Aorta (tissue), 5 donors: ENCODE results near the gene ITPR3. TPM values are rescaled to one million over a fixed set of nuclear protein-coding genes. Genes with fewer than 3 reads are reported as not detected.
A peak's percentile ranks its signal among the peaks of the same experiment; 100 is the strongest.

Source experiments
- ATAC-seq: fragments of 200-7000 bp; cut with Tn5 transposase; one replicate; pipeline ENCODE4 v1.9.1; 2022; ENCODE audit warnings: moderate library complexity; ENCODE audit not compliant: low FRiP score
- DNase-seq, 2 donors: peaks; one replicate each; pipeline ENCODE4 v3.0.0-alpha.2; 2020
- H3K27ac ChIP-seq, 2 donors: one replicate each; pipeline ENCODE4 v1.5.1; 2013; ENCODE audit warnings: low read length in 2 of 2, mild to moderate bottlenecking in 2 of 2, moderate library complexity in 2 of 2, control low read depth in 1 of 2, inconsistent platforms in 1 of 2, low read depth in 1 of 2
- H3K27me3 ChIP-seq, 2 donors: one replicate each; pipeline ENCODE4 v1.6.1; 2013; ENCODE audit warnings: control low read depth in 1 of 2, low read length in 1 of 2, mild to moderate bottlenecking in 1 of 2, moderate library complexity in 1 of 2; ENCODE audit not compliant: insufficient read depth in 2 of 2, control insufficient read depth in 1 of 2
- H3K36me3 ChIP-seq, 2 donors: one replicate each; pipeline ENCODE4 v1.6.1; 2013; ENCODE audit warnings: control low read depth in 1 of 2, low read length in 1 of 2, mild to moderate bottlenecking in 1 of 2; ENCODE audit not compliant: insufficient read depth in 2 of 2, control insufficient read depth in 1 of 2
- H3K4me1 ChIP-seq, 2 donors: one replicate each; pipeline ENCODE4 v1.6.1; 2013; ENCODE audit warnings: low read length in 2 of 2, control low read depth in 1 of 2, mild to moderate bottlenecking in 1 of 2, moderate library complexity in 1 of 2; ENCODE audit not compliant: insufficient read depth in 2 of 2, control insufficient read depth in 1 of 2
- H3K4me3 ChIP-seq, 2 donors: one replicate each; pipeline ENCODE4 v1.5.1; 2013; ENCODE audit warnings: low read length in 2 of 2, control low read depth in 1 of 2, mild to moderate bottlenecking in 1 of 2
- H3K9me3 ChIP-seq: one replicate; pipeline ENCODE4 v1.6.1; 2013; ENCODE audit warnings: mild to moderate bottlenecking, low read length; ENCODE audit not compliant: control insufficient read depth
- WGBS, 2 donors: extraction: QIAGEN DNeasy Blood & Tissue Kit; methylation state at CpG; one replicate each; pipeline ENCODE4 v1.1.7; 2013; 5-methylcytosine and 5-hydroxymethylcytosine counted together
- intact Hi-C, 2 donors: fragments of 100-400 bp; cut with DNase I; formaldehyde crosslinking; loops; one replicate each; pipeline versions ENCODE4 v1.14.2 to v1.15.0; 2022
- microRNA-seq, 2 donors: library from miRNA; unstranded; fragments of <30 nt; microRNA quantifications; one replicate each; pipeline ENCODE4 v1.2.0, GENCODE V29; 2020
- polyA plus RNA-seq, 2 donors: library from polyadenylated mRNA; stranded (reverse); fragments of 200-250 nt; gene quantifications; one replicate each; pipeline ENCODE4 v1.2.3, GENCODE V29; 2013
- total RNA-seq, 2 donors: library from RNA; stranded (reverse); fragmentation: NEBNext Ultra II Directional; extraction: Animal tissue kit (Norgen Biotek cat#: 25700); gene quantifications; one replicate each; pipeline ENCODE4 v1.2.1, GENCODE V29; 2021
- donor health status: healthy with polysubstance abuse.
- donor health status: Bipolar disorder and iron deficiency.
- donor health status: DM: no; HTN: no; CAD: no.
- donor health status: DM: no; HTN: no; CAD: no.
- donor health status: DM: yes; HTN: yes; CAD: no.

ITPR3 gene
- total and polyA plus RNA-seq, 4 donors: 4.6 to 28.8 (median 9.5) TPM

DNA sequence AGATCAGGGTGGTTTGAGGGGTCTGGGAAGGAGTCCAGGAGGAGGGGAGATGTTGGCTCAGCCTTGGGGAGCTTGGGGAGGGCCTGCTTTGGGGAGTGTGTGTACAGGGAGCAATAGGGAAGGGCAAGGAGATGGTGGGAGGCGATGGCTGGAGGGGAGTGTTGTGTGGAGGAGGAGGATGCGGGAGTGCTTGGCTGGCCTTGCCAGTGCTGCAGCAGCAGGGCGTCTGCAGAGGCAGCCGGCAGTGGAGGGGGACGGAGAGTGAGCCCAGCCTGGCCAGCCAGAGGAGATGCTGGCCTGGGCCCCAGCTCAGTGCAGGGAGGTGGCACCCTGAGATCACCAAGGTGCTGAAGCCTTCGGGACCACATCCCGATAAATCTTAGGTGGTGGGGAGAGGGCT lies 121.7 kb downstream of the ITPR3 start:
- no peaks in the 10 kb centered on the region for H3K27me3 ChIP-seq
- no peaks in the 10 kb centered on the region for H3K36me3 ChIP-seq
- ATAC-seq (no peak), DNase-seq (no peak)
- H3K27ac ChIP-seq: no peak overlapping the region
- intact Hi-C loops: loop anchor here in 1 of 2 donors (5.0 kb wide), 1 partner anchor 409 kb away; no protein-coding TSS in a partner anchor
- H3K9me3 ChIP-seq: no peaks in the 10 kb centered on the region
- no peak overlapping the region for H3K4me3 ChIP-seq
- no peaks in the 10 kb centered on the region for H3K4me1 ChIP-seq
- WGBS, 2 donors: 39 to 40% methylated on average over 7 of the region's 7 CpGs

DNA sequence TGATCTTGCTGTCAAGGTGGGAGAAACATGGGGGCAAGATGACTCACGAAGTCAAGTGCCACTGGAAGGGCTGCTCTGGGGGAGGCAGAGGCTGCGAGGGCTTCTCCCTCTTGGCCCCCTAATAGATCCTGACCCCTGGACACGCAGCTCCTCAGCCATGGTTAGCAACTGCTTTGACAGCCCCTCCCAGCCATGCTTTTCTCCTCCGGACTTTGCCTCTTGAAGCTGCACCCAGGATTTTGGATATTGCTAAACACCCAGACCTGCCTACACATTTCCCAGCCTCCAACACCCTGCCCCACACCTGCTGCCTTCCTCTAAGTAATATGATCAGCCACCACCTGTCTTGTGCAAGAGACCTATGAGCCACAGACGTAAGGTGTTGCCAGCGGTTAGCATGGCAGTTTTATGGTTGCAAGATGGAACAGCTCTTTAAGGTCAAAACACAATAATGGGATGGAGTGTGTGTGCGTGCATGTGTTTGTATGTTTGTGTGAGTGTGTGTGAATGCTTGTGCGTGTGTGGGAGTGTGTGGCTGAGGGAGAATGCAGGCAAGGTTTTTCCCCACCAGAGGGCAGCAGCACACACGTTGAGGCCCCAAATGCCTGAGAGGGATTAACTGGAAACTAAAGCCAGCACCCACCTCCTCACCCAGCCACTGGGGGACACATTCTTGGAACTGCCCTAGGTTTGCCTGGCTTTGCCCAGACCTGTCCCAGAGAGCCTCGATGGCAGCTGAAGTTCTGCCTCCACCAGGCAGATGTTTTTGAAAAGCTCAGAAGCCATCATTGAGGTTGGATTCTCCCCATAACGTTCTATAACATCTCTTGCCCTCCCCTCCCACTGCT lies 123.1 kb downstream of the ITPR3 start:
- Histone ChIP-seq H3K9me3 (no peaks in the 10 kb centered on the region), H3K36me3 (no peaks in the 10 kb centered on the region), H3K27me3 (no peaks in the 10 kb centered on the region), H3K4me1 (no peaks in the 10 kb centered on the region), H3K27ac (no peak overlapping the region), H3K4me3 (no peak overlapping the region)
- 33 to 35% methylated on average over 11 of the region's 11 CpGs for WGBS, 2 donors
- DNase-seq (peak; percentile 70 to 90), ATAC-seq (peak; percentile 74)
- intact Hi-C loops: loop anchor here in 1 of 2 donors (5.0 kb wide), 1 partner anchor 408 kb away; no protein-coding TSS in a partner anchor

DNA sequence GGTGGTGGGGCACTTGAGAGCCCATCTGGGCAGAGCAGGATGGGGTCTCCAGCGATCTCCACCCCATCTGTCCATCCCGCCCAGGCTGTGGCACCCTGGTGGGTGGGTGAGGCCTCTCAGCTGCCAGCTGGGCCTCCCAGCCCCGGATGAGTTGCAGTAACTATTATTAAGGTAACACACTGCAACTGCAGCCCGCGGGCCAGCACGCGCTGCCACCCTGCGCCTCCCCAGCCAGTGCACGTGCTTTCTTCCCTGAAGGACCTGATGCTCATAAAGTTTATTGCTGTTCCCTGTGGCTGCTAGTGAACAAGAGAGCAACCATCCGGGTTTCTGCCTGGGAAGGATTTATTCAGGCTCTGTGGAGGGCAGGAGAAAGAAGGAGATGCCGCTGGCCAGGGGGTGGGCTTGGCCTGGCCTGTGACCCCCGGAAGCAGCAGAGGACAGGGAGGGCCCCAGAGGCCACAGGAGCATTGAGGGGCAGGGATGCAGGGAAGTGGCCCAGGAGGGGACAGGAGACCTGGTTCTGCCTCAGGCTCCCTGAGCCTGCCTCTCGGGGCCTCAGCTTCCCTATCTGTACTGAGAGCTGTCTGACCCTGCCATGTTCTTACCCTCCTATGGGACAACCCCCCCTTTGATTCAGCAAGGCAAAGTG lies 123.9 kb downstream of the ITPR3 start:
- Histone ChIP-seq H3K4me3 (no peak overlapping the region), H3K36me3 (no peaks in the 10 kb centered on the region), H3K27ac (no peak overlapping the region), H3K4me1 (no peaks in the 10 kb centered on the region), H3K9me3 (no peaks in the 10 kb centered on the region), H3K27me3 (no peaks in the 10 kb centered on the region)
- DNase-seq (no peak), ATAC-seq (no peak)
- 66 to 68% methylated on average over 13 of the region's 13 CpGs for WGBS, 2 donors
- intact Hi-C loops: loop anchor here in 1 of 2 donors (5.0 kb wide), 1 partner anchor 407 kb away; no protein-coding TSS in a partner anchor

DNA sequence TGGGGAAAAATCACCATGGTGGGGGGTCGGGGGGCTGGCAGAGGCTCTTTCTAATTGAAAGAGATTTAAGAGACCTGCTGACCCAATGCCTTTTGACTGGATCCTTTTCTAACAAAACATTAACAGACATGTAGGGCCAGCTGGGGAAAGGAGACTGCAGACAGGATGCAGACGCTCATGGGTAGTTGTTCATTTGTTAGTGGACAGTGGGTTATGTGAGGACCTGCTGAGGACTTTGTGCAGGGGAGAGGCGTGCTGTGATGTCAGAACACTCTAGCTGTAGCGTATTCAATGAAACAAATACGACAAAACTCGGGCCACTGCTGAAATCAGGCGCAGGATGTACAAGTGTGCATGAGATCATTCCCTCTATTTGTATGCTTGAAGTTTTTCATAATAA lies 124.4 kb downstream of the ITPR3 start:
- H3K4me1 ChIP-seq: no peaks in the 10 kb centered on the region
- no peak overlapping the region for H3K4me3 ChIP-seq
- intact Hi-C loops: no loop called here
- 86 to 88% methylated on average over 7 of the region's 7 CpGs for WGBS, 2 donors
- no peaks in the 10 kb centered on the region for H3K9me3 ChIP-seq
- DNase-seq (no peak), ATAC-seq (no peak)
- H3K36me3 ChIP-seq: no peaks in the 10 kb centered on the region
- H3K27ac ChIP-seq: no peak overlapping the region
- no peaks in the 10 kb centered on the region for H3K27me3 ChIP-seq

Small RNAs within 50 kb of the gene (microRNA-seq; reads per million reads assigned to microRNA genes)
- 0.99 to 1.2 reads per million in 2 donors for gene MIR3934

Other genes starting within 250 kb of the ITPR3 start
- gene KIFC1, start 229.5 kb upstream of the ITPR3 start, total RNA-seq: 1 to 10 TPM; 1.3 to 2.0 TPM
- gene KIFC1, start 229.5 kb upstream of the ITPR3 start, polyA plus RNA-seq: 1 to 10 TPM in 1 of 2 donors, not detected in 1; 1.5 TPM
- 10 to 100 TPM; 86.4 to 92.8 TPM for gene PHF1, start 210.3 kb upstream of the ITPR3 start, total RNA-seq
- 100 to 1,000 TPM in 1 of 2 donors, 10 to 100 TPM in 1; 49.8 to 218 TPM for gene PHF1, start 210.3 kb upstream of the ITPR3 start, polyA plus RNA-seq
- gene CUTA, start 203.2 kb upstream of the ITPR3 start, total RNA-seq: 100 to 1,000 TPM in 1 of 2 donors, 10 to 100 TPM in 1; 89.9 to 111 TPM
- gene CUTA, start 203.2 kb upstream of the ITPR3 start, polyA plus RNA-seq: 100 to 1,000 TPM; 120 to 191 TPM
- 10 to 100 TPM; 31.7 to 39.4 TPM for gene SYNGAP1, start 201.3 kb upstream of the ITPR3 start, total RNA-seq
- gene SYNGAP1, start 201.3 kb upstream of the ITPR3 start, polyA plus RNA-seq: 10 to 100 TPM in 1 of 2 donors, 1 to 10 TPM in 1; 4.4 to 16.4 TPM
- 1 to 10 TPM; 3.0 to 4.2 TPM for gene ZBTB9, start 166.7 kb upstream of the ITPR3 start, total RNA-seq
- 1 to 10 TPM; 1.4 to 1.5 TPM for gene ZBTB9, start 166.7 kb upstream of the ITPR3 start, polyA plus RNA-seq
- gene BAK1, start 41.0 kb upstream of the ITPR3 start, total RNA-seq: 10 to 100 TPM; 12.4 to 15.0 TPM
- 10 to 100 TPM; 13.4 to 21.8 TPM for gene BAK1, start 41.0 kb upstream of the ITPR3 start, polyA plus RNA-seq
- gene UQCC2, start 90.4 kb downstream of the ITPR3 start, total RNA-seq: 10 to 100 TPM; 19.5 to 24.0 TPM
- 10 to 100 TPM; 14.7 to 48.2 TPM for gene UQCC2, start 90.4 kb downstream of the ITPR3 start, polyA plus RNA-seq
- 1 to 10 TPM in 1 of 2 donors, not detected in 1; 1.0 TPM for gene IP6K3, start 125.6 kb downstream of the ITPR3 start, total RNA-seq
- gene IP6K3, start 125.6 kb downstream of the ITPR3 start, polyA plus RNA-seq: under 1 TPM in 1 of 2 donors, not detected in 1; 0.63 TPM
- gene LEMD2, start 167.8 kb downstream of the ITPR3 start, total RNA-seq: 10 to 100 TPM; 46.6 to 59.8 TPM
- gene LEMD2, start 167.8 kb downstream of the ITPR3 start, polyA plus RNA-seq: 10 to 100 TPM; 19.4 to 85.6 TPM
- not detected for gene MLN, start 182.7 kb downstream of the ITPR3 start, total RNA-seq
- gene MLN, start 182.7 kb downstream of the ITPR3 start, polyA plus RNA-seq: 1 to 10 TPM in 1 of 2 donors, not detected in 1; 2.6 TPM